ENCODE data around the gene UTP11. TPM values are rescaled to one million over a fixed set of nuclear protein-coding genes. Genes with fewer than 3 reads are reported as not detected.

UTP11 gene
- polyA plus RNA-seq, 1 donor from 2014 or later: 144 TPM

DNA sequence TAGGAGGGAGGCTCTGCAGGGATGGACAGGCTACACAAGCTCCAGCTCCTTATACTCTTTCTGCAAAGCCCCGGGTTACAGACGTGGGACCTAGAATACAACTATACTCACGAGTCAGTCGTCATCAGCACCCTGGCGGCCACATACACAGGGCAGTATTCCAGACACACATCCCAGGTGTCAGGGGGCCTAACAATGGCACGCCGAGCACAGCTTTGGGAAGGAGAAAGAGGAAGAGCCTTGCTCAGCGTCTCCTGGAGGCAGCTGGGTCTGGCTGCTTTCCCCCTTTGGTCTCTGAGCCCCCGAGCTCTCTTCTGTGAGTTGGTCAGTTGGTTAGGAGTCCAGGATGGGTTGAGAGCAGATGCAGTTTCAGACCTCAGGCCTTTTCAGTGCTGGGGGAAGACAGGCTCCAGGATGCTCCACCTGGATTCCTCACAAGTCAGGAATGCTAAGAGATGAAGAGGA lies 38.6 kb downstream of the UTP11 start:
- no peaks in the 10 kb centered on the region for H3F3A ChIP-seq (ENCODE audit: insufficient read depth, low read length, poor library complexity, severe bottlenecking)
- H2AFZ ChIP-seq (ENCODE audit: low read depth, low read length): no peak overlapping the region
- H3K9me3 ChIP-seq (ENCODE audit: low read length): no peaks in the 10 kb centered on the region
- no peaks in the 10 kb centered on the region for H3K9me2 ChIP-seq (ENCODE audit: insufficient read depth, low read length)
- no peaks in the 10 kb centered on the region for H3K36me3 ChIP-seq (ENCODE audit: insufficient read depth, low read length)
- H3K9ac ChIP-seq (ENCODE audit: low read length): no peak overlapping the region
- H3K27me3 ChIP-seq (ENCODE audit: insufficient read depth, low read depth, low read length): no peaks in the 10 kb centered on the region
- H3K27ac ChIP-seq (ENCODE audit: low read length): no peak overlapping the region
- TF ChIP-seq MXI1 (conservative IDR thresholded peaks at IDR 0.05; ENCODE audit: poor library complexity, severe bottlenecking): no peak
- no peak for TF ChIP-seq EZH2 (IDR thresholded peaks at IDR 0.05; ENCODE audit: borderline replicate concordance, insufficient read depth, low read length, poor library complexity, severe bottlenecking)
- TF ChIP-seq, protein P1, sequence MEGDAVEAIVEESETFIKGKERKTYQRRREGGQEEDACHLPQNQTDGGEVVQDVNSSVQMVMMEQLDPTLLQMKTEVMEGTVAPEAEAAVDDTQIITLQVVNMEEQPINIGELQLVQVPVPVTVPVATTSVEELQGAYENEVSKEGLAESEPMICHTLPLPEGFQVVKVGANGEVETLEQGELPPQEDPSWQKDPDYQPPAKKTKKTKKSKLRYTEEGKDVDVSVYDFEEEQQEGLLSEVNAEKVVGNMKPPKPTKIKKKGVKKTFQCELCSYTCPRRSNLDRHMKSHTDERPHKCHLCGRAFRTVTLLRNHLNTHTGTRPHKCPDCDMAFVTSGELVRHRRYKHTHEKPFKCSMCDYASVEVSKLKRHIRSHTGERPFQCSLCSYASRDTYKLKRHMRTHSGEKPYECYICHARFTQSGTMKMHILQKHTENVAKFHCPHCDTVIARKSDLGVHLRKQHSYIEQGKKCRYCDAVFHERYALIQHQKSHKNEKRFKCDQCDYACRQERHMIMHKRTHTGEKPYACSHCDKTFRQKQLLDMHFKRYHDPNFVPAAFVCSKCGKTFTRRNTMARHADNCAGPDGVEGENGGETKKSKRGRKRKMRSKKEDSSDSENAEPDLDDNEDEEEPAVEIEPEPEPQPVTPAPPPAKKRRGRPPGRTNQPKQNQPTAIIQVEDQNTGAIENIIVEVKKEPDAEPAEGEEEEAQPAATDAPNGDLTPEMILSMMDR (IDR thresholded peaks at IDR 0.05; ENCODE audit: poor library complexity, severe bottlenecking): no peak
- TF ChIP-seq, protein P2, sequence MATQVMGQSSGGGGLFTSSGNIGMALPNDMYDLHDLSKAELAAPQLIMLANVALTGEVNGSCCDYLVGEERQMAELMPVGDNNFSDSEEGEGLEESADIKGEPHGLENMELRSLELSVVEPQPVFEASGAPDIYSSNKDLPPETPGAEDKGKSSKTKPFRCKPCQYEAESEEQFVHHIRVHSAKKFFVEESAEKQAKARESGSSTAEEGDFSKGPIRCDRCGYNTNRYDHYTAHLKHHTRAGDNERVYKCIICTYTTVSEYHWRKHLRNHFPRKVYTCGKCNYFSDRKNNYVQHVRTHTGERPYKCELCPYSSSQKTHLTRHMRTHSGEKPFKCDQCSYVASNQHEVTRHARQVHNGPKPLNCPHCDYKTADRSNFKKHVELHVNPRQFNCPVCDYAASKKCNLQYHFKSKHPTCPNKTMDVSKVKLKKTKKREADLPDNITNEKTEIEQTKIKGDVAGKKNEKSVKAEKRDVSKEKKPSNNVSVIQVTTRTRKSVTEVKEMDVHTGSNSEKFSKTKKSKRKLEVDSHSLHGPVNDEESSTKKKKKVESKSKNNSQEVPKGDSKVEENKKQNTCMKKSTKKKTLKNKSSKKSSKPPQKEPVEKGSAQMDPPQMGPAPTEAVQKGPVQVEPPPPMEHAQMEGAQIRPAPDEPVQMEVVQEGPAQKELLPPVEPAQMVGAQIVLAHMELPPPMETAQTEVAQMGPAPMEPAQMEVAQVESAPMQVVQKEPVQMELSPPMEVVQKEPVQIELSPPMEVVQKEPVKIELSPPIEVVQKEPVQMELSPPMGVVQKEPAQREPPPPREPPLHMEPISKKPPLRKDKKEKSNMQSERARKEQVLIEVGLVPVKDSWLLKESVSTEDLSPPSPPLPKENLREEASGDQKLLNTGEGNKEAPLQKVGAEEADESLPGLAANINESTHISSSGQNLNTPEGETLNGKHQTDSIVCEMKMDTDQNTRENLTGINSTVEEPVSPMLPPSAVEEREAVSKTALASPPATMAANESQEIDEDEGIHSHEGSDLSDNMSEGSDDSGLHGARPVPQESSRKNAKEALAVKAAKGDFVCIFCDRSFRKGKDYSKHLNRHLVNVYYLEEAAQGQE (IDR thresholded peaks at IDR 0.05; ENCODE audit: borderline replicate concordance): no peak
- TF ChIP-seq POLR2AphosphoS5 (IDR thresholded peaks at IDR 0.05): no peak
- H3K4me2 ChIP-seq (ENCODE audit: low read length): no peak overlapping the region
- H3K79me2 ChIP-seq (replicated peaks; ENCODE audit: insufficient read depth, low read length): peaks cover 6% of the 10 kb centered on the region
- no peak overlapping the region for H3K4me3 ChIP-seq (ENCODE audit: low read length)
- H4K20me1 ChIP-seq (ENCODE audit: insufficient read depth): no peaks in the 10 kb centered on the region

DNA sequence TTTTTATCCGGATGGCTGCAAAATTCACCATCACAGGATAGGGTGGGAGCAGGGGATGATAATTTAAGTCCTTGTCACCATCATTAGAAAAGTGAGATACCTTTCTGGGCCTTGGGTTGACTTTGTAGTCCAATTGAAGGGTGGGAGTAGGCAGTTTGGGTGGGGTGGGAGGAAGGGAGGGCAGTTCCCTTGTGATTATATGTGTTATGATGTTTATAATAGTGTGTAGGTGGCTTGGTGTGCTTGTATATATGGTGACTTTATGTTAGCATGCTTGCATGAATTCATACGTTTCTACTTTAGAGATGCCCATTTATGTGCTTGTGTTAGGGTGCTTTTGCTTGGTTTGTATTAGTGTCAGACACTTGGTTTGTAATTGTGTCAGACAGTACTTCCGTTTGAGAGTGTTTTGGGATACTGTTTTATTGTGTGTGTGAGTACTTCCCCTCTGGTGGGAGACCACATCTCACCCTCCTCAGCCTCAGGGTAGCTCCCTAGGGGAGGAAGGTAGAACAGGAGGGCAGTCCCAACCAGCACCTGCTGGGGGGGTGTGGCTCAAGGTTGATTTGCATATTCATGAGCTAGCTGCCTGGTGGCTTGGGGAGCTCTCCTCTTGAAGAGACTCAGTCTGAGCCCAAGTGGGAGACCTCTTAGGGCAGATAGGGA lies 40.3 kb downstream of the UTP11 start:
- Histone ChIP-seq H3K36me3 (ENCODE audit: insufficient read depth, low read length) (no peaks in the 10 kb centered on the region), H2AFZ (ENCODE audit: low read depth, low read length) (no peak overlapping the region), H3F3A (ENCODE audit: insufficient read depth, low read length, poor library complexity, severe bottlenecking) (no peaks in the 10 kb centered on the region), H3K9me2 (ENCODE audit: insufficient read depth, low read length) (no peaks in the 10 kb centered on the region), H3K27me3 (ENCODE audit: insufficient read depth, low read depth, low read length) (no peaks in the 10 kb centered on the region), H3K9me3 (ENCODE audit: low read length) (no peaks in the 10 kb centered on the region), H3K4me2 (ENCODE audit: low read length) (no peak overlapping the region), H3K79me2 (replicated peaks; ENCODE audit: insufficient read depth, low read length) (peaks cover 6% of the 10 kb centered on the region), H3K27ac (ENCODE audit: low read length) (no peak overlapping the region), H4K20me1 (ENCODE audit: insufficient read depth) (no peaks in the 10 kb centered on the region), H3K9ac (ENCODE audit: low read length) (no peak overlapping the region), H3K4me3 (ENCODE audit: low read length) (no peak overlapping the region)
- TF ChIP-seq POLR2AphosphoS5 (IDR thresholded peaks at IDR 0.05) (no peak), TAF1 (IDR thresholded peaks at IDR 0.05; ENCODE audit: low read depth) (no peak), RAD21 (conservative IDR thresholded peaks at IDR 0.05) (no peak), EZH2 (IDR thresholded peaks at IDR 0.05; ENCODE audit: borderline replicate concordance, insufficient read depth, low read length, poor library complexity, severe bottlenecking) (no peak), SMC3 (conservative IDR thresholded peaks at IDR 0.05; ENCODE audit: poor library complexity) (no peak), EP300 (conservative IDR thresholded peaks at IDR 0.05; ENCODE audit: poor library complexity, severe bottlenecking) (no peak), MXI1 (conservative IDR thresholded peaks at IDR 0.05; ENCODE audit: poor library complexity, severe bottlenecking) (no peak)
- TF ChIP-seq, protein P1 (IDR thresholded peaks at IDR 0.05; ENCODE audit: poor library complexity, severe bottlenecking): no peak
- TF ChIP-seq, protein P2 (IDR thresholded peaks at IDR 0.05; ENCODE audit: borderline replicate concordance): no peak
